GM12878 (cell line): ENCODE data around the gene KLF8. TPM values are rescaled to one million over a fixed set of nuclear protein-coding genes. Genes with fewer than 3 reads are reported as not detected.
A peak's percentile ranks its signal among the peaks of the same experiment; 100 is the strongest.

Experiments used
- CEBPZ ChIP-seq: fragments of 150-350 bp; IDR thresholded peaks from 2 replicates; pipeline ENCODE4 v1.6.1; 2016; ENCODE audit warnings: low read depth, low read length
- CREM ChIP-seq: IDR thresholded peaks from 2 replicates; pipeline ENCODE4 v1.6.1; 2014; ENCODE audit warnings: antibody characterized with exemption, low read depth
- DPF2 ChIP-seq: fragments of 450-650 bp; IDR thresholded peaks from 2 replicates; pipeline ENCODE4 v1.6.1; 2017; ENCODE audit warnings: mild to moderate bottlenecking
- EGR1 ChIP-seq, 2 experiments: IDR thresholded peaks; 1 replicate in 1 of 2; 2 replicates in 1 of 2; pipeline ENCODE4 v1.6.1; 2011 to 2012; ENCODE audit warnings: low read depth in 2 of 2, low read length in 2 of 2, borderline replicate concordance in 1 of 2, mild to moderate bottlenecking in 1 of 2, moderate library complexity in 1 of 2
- FOXM1 ChIP-seq: IDR thresholded peaks from 2 replicates; pipeline ENCODE4 v1.6.1; 2012; ENCODE audit warnings: low read depth, mild to moderate bottlenecking, inconsistent platforms, low read length, moderate library complexity
- KAT2A ChIP-seq: conservative IDR thresholded peaks from 2 replicates; pipeline ENCODE4 v1.6.1; 2011; ENCODE audit warnings: low read depth, low read length; ENCODE audit not compliant: control insufficient read depth
- NFXL1 ChIP-seq: fragments of 450-650 bp; IDR thresholded peaks from 2 replicates; pipeline ENCODE4 v1.6.1; 2017; ENCODE audit warnings: antibody characterized with exemption, mild to moderate bottlenecking, borderline replicate concordance
- POLR2AphosphoS2 ChIP-seq: IDR thresholded peaks from 2 replicates; pipeline ENCODE4 v1.6.1; 2011; ENCODE audit warnings: low read depth, mild to moderate bottlenecking, low read length, improper control_type of control experiment, moderate library complexity
- SUPT20H ChIP-seq: IDR thresholded peaks from 2 replicates; pipeline ENCODE4 v1.6.1; 2011; ENCODE audit warnings: low read depth, mild to moderate bottlenecking, low read length, moderate library complexity, borderline replicate concordance; ENCODE audit not compliant: control insufficient read depth
- ZSCAN29 ChIP-seq: fragments of 450-650 bp; IDR thresholded peaks from 2 replicates; pipeline ENCODE4 v1.6.1; 2017; ENCODE audit warnings: mild to moderate bottlenecking, moderate library complexity
- polyA plus RNA-seq, 11 experiments: library from polyadenylated mRNA; depleted of rRNA in 4 of 11; unstranded in 6 of 11; stranded (reverse) in 5 of 11; fragments of >200 nt; fragmentation: Nextera tagmentation in 4 of 11; fragmentation: Illumina TruSeq in 1 of 11; extraction: Ambion mirVana in 4 of 11; extraction: Trizol in 1 of 11; gene quantifications; 1 replicate in 1 of 11; 2 replicates in 10 of 11; pipeline versions ENCODE4 v1.2.1 to v1.2.3, GENCODE V29; 2011 to 2016; ENCODE audit warnings: inconsistent platforms in 2 of 11, missing spikeins in 2 of 11, low read depth in 1 of 11
- total RNA-seq, 4 experiments: library from RNA; depleted of rRNA in 3 of 4; stranded (reverse); fragments of >200 nt in 3 of 4; fragmentation: Illumina TruSeq in 1 of 4; extraction: Trizol in 1 of 4; gene quantifications; 2 replicates each; pipeline versions ENCODE4 v1.2.1 to v1.2.3, GENCODE V29; 2013 to 2021

KLF8 gene
- total and polyA plus RNA-seq, 10 of the 15 experiments (the other 5 are each of a cell fraction or from before 2014, with no cell fraction given), result 0.31 to 27.3 (median 0.99) TPM

- no peak for TF ChIP-seq FOXM1
- TF ChIP-seq DPF2, result no peak
- TF ChIP-seq POLR2AphosphoS2, result no peak
- no peak for TF ChIP-seq CREM
- no peak for TF ChIP-seq ZSCAN29
- peak in 1 of 2 experiments; percentile 53; a peak in 1 of 3 replicates for TF ChIP-seq EGR1 (IDR thresholded peaks at IDR 0.05; ENCODE audit: borderline replicate concordance in 1 of 2, low read depth in 2 of 2, low read length in 2 of 2)
- TF ChIP-seq CEBPZ, result no peak
- no peak for TF ChIP-seq SUPT20H
- TF ChIP-seq NFXL1, result no peak
- no peak for TF ChIP-seq KAT2A
Observed at GRCh38 chrX:56248492-56248891, 16.3 kb downstream of the KLF8 start (continued).
